GM12865 (cell line): ENCODE data around the gene LRRC58.
"Not testable (repeated sequence)": the region's sequence is repeated elsewhere in the genome, so short reads cannot be mapped to it uniquely, and the experiment has no call there.

Experiments
- DNase-seq: peaks from one replicate; pipeline ENCODE4 v3.0.0; 2010; ENCODE audit warnings: low read depth
- H3K4me3 ChIP-seq: 2 replicates; pipeline ENCODE4 v1.5.1; 2011; ENCODE audit warnings: mild to moderate bottlenecking, low read depth, low read length, control low read depth
- CTCF ChIP-seq: IDR thresholded peaks from 2 replicates; pipeline ENCODE4 v1.5.1; 2011; ENCODE audit warnings: low read length, control low read depth, low read depth, inconsistent platforms; ENCODE audit not compliant: insufficient read depth; ENCODE audit errors: missing control alignments

LRRC58 gene

GRCh38 chr3:120300971-120301370 lies 48.2 kb downstream of the LRRC58 start:
- TF ChIP-seq CTCF: no peak
- no peak for DNase-seq
- H3K4me3 ChIP-seq: no peak overlapping the region

GRCh38 chr3:120299403-120299802 lies 49.8 kb downstream of the LRRC58 start:
- H3K4me3 ChIP-seq: no peak overlapping the region
- DNase-seq: no peak
- TF ChIP-seq CTCF: no peak

- no peak for TF ChIP-seq CTCF
- H3K4me3 ChIP-seq: no peak overlapping the region
- DNase-seq: no peak
Measured at GRCh38 chr3:120298996-120299395, 50.2 kb downstream of the LRRC58 start.

- DNase-seq, H3K4me3 ChIP-seq: not testable (repeated sequence)
Measured at GRCh38 chr3:120291552-120291951, 57.6 kb downstream of the LRRC58 start.

GRCh38 chr3:120289636-120290035 lies 59.5 kb downstream of the LRRC58 start:
- TF ChIP-seq CTCF: no peak
- no peak for DNase-seq
- H3K4me3 ChIP-seq: no peak overlapping the region

- no peak for TF ChIP-seq CTCF
- no peak overlapping the region for H3K4me3 ChIP-seq
- DNase-seq: no peak
Measured at GRCh38 chr3:120286465-120286864, 62.7 kb downstream of the LRRC58 start.

- TF ChIP-seq CTCF: no peak
- H3K4me3 ChIP-seq: no peak overlapping the region
- DNase-seq: no peak
Measured at GRCh38 chr3:120285508-120285841, 63.7 kb downstream of the LRRC58 start.
